Activated CD4-positive, CD25-positive, alpha-beta regulatory T cell treated with anti-CD3 and anti-CD28 coated beads, Interleukin-2, amount 50 U/mL, for 16 hours (primary cell): ENCODE data around the gene ZFAND6.

ENCODE experiments used
- DNase-seq: peaks from one replicate; pipeline ENCODE4 v3.0.0-alpha.2; 2020; ENCODE audit warnings: low read depth, low spot score

The ZFAND6 gene

GRCh38 chr15:80168421-80168820, 108.9 kb downstream of the ZFAND6 start:
- no peak for DNase-seq

GRCh38 chr15:80169768-80170357, 110.4 kb downstream of the ZFAND6 start:
- DNase-seq, result no peak

- DNase-seq, result no peak
Measured at GRCh38 chr15:80170596-80170995, 111.1 kb downstream of the ZFAND6 start.

- DNase-seq, result no peak
Measured at GRCh38 chr15:80171787-80172186, 112.3 kb downstream of the ZFAND6 start.

- DNase-seq, result no peak
Measured at GRCh38 chr15:80172401-80172800, 112.9 kb downstream of the ZFAND6 start.

GRCh38 chr15:80173022-80173759, 113.7 kb downstream of the ZFAND6 start:
- peak; percentile 50 for DNase-seq

GRCh38 chr15:80174017-80174746, 114.7 kb downstream of the ZFAND6 start:
- no peak for DNase-seq

- no peak for DNase-seq
Measured at GRCh38 chr15:80175436-80175835, 116.0 kb downstream of the ZFAND6 start.

GRCh38 chr15:80176443-80176842, 117.0 kb downstream of the ZFAND6 start:
- DNase-seq, result no peak

- no peak for DNase-seq
Measured at GRCh38 chr15:80177156-80177555, 117.7 kb downstream of the ZFAND6 start.

- DNase-seq, result no peak
Measured at GRCh38 chr15:80179025-80179759, 119.7 kb downstream of the ZFAND6 start.

- DNase-seq, result no peak
Measured at GRCh38 chr15:80179935-80180334, 120.5 kb downstream of the ZFAND6 start.

GRCh38 chr15:80180468-80180867, 121.0 kb downstream of the ZFAND6 start:
- no peak for DNase-seq

GRCh38 chr15:80180986-80181385, 121.5 kb downstream of the ZFAND6 start:
- DNase-seq, result no peak

- no peak for DNase-seq
Measured at GRCh38 chr15:80182611-80183261, 123.3 kb downstream of the ZFAND6 start.

- no peak for DNase-seq
Measured at GRCh38 chr15:80183306-80183705, 123.8 kb downstream of the ZFAND6 start.

- DNase-seq, result no peak
Measured at GRCh38 chr15:80183886-80184285, 124.4 kb downstream of the ZFAND6 start.

GRCh38 chr15:80184554-80184953, 125.1 kb downstream of the ZFAND6 start:
- DNase-seq, result no peak

- DNase-seq, result no peak
Measured at GRCh38 chr15:80185152-80185551, 125.7 kb downstream of the ZFAND6 start.

GRCh38 chr15:80186066-80186465, 126.6 kb downstream of the ZFAND6 start:
- DNase-seq, result no peak

GRCh38 chr15:80186597-80186996, 127.1 kb downstream of the ZFAND6 start:
- no peak for DNase-seq
